ENCODE results near the gene ATAD3C. TPM values are rescaled to one million over a fixed set of nuclear protein-coding genes. Genes with fewer than 3 reads are reported as not detected.
"Not testable (repeated sequence)": the region's sequence is repeated elsewhere in the genome, so short reads cannot be mapped to it uniquely, and the experiment has no call there.

Gene ATAD3C
- total RNA-seq, 1 donor from 2014 or later: 2.8 TPM

DNA sequence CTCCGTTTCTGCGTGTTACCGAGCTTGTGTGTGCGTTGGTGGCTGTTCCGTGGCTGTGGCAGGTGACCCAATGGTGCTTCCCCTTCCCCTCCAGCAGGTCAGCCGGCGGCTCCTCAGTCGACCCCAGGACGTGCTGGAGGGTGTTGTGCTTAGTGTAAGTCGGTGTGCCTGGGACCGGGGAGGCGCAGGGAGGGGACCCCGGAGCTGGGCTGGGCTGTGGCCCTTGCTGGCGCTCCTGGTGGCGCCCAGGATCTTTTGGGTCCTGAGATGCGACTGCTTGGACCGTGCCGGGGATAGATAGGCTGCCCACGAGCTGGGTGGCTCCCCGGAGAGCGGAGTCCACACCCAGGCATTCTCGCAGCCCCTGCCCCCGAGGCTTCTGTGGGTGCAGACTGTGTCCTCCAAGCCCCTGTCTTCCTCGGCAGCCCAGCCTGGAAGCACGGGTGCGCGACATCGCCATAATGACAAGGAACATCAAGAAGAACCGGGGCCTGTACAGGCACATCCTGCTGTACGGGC lies 5.9 kb downstream of the ATAD3C start:
- Histone ChIP-seq H3K4me1 (no peaks in the 10 kb centered on the region), H3K36me3 (no peaks in the 10 kb centered on the region), H3K27me3 (ENCODE audit: low read depth) (no peaks in the 10 kb centered on the region), H3K9me3 (replicated peaks) (no peaks in the 10 kb centered on the region), H3K27ac (replicated peaks) (no peak overlapping the region), H3K4me3 (no peak overlapping the region)
- intact Hi-C loops (cut with micrococcal nuclease): no loop called here
- TF ChIP-seq, protein P1, sequence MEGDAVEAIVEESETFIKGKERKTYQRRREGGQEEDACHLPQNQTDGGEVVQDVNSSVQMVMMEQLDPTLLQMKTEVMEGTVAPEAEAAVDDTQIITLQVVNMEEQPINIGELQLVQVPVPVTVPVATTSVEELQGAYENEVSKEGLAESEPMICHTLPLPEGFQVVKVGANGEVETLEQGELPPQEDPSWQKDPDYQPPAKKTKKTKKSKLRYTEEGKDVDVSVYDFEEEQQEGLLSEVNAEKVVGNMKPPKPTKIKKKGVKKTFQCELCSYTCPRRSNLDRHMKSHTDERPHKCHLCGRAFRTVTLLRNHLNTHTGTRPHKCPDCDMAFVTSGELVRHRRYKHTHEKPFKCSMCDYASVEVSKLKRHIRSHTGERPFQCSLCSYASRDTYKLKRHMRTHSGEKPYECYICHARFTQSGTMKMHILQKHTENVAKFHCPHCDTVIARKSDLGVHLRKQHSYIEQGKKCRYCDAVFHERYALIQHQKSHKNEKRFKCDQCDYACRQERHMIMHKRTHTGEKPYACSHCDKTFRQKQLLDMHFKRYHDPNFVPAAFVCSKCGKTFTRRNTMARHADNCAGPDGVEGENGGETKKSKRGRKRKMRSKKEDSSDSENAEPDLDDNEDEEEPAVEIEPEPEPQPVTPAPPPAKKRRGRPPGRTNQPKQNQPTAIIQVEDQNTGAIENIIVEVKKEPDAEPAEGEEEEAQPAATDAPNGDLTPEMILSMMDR (IDR thresholded peaks at IDR 0.05; ENCODE audit: borderline replicate concordance): no peak
- DNase-seq: no peak

DNA sequence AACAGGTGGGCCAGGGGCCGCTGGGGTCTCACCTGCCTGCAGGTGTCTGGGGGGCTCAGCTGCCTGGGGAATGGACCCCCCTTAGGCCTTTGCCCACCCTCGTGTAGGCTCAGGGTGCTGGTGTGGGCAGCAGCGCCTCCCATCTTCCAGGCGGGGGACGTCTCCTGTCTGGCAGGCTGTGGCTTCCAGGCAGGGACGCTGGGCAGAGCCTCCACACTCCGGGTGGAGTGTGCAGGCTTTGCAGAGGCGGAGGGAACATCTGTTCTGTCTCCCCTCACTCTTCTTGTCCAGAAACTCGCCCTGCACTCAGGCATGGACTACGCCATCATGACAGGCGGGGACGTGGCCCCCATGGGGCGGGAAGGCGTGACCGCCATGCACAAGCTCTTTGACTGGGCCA lies 6.4 kb downstream of the ATAD3C start:
- intact Hi-C loops (cut with micrococcal nuclease); H3K4me1 ChIP-seq; H3K9me3 ChIP-seq (replicated peaks); H3K36me3 ChIP-seq; H3K4me3 ChIP-seq; H3K27me3 ChIP-seq (ENCODE audit: low read depth); H3K27ac ChIP-seq (replicated peaks); DNase-seq: not testable (repeated sequence)

DNA sequence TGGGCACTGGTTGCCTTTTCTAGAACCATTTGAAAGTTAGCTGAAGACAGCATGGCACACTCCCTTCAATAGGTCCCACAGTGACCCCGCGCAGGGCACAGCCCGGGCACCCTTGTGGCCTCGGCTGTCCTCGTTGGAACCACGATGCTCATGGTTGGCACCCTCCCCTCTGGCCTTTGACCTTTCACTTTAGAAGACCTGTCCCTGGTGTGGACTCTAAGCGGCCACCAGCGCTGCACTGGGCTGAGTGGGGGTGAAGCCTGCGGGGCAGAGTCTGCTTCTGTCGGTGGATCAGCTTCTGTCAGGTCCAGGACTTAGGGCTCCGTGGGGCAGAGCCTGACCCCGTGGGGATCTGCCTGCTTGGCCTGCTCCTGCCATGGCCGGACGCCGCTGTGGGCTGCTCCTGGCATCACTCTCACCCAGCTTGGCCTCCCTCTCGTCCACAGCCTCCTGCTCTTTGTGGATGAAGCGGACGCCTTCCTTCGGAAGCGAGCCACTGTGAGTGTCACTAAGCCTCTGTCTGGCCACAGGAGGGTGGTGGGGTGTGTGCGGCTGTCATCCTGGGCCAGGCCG lies 7.3 kb downstream of the ATAD3C start:
- H3K9me3 ChIP-seq (replicated peaks); DNase-seq; H3K36me3 ChIP-seq; intact Hi-C loops (cut with micrococcal nuclease); H3K27ac ChIP-seq (replicated peaks); H3K4me3 ChIP-seq: not testable (repeated sequence)
- Histone ChIP-seq H3K4me1 (peaks cover 11% of the 10 kb centered on the region), H3K27me3 (ENCODE audit: low read depth) (peaks cover 13% of the 10 kb centered on the region)

DNA sequence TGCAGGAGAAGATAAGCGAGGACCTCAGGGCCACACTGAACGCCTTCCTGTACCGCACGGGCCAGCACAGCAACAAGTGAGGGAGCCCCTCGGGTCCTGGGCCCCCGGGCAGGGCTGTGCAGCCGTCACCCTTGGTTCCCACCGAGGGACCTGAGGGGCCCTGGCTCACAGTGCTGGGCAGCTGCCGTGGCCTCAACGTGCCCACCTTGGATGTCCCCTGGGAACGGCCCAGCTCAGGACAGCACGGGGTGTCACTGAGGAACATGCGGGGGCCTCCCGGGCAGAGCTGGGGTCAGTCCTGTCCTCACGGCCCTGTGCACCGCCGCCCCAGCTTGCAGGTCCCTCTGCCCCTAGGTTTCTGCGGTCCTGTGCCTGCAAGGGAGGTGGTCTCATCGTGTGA lies 9.7 kb downstream of the ATAD3C start:
- H3K4me3 ChIP-seq; DNase-seq; intact Hi-C loops (cut with micrococcal nuclease); H3K36me3 ChIP-seq; H3K27ac ChIP-seq (replicated peaks); H3K9me3 ChIP-seq (replicated peaks): not testable (repeated sequence)
- Histone ChIP-seq H3K4me1 (peaks cover 22% of the 10 kb centered on the region), H3K27me3 (ENCODE audit: low read depth) (peaks cover 14% of the 10 kb centered on the region)

DNA sequence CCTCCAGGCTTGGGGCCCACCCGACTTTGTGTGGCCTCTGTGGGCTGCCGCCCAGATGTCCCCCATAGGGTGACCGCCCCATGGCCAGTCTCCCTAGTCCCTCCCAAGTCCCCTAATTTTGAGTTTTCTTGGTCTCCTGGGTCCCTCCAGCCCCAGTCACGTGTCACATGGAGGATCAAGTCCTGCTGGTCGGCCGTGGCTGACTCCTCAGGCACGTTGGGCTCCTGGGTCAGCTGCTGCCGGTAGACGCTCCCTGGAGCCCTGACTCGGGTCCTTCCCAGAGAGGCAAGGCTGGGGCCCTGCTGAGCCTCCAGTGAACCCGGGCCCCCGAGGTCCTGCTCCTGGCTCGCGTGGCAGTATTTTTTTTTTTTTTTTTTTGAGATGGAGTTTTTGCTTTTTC lies 10.2 kb downstream of the ATAD3C start:
- H3K27ac ChIP-seq (replicated peaks); intact Hi-C loops (cut with micrococcal nuclease); H3K36me3 ChIP-seq; H3K4me3 ChIP-seq; DNase-seq; H3K9me3 ChIP-seq (replicated peaks): not testable (repeated sequence)
- peaks cover 14% of the 10 kb centered on the region for H3K27me3 ChIP-seq (ENCODE audit: low read depth)
- peaks cover 22% of the 10 kb centered on the region for H3K4me1 ChIP-seq

DNA sequence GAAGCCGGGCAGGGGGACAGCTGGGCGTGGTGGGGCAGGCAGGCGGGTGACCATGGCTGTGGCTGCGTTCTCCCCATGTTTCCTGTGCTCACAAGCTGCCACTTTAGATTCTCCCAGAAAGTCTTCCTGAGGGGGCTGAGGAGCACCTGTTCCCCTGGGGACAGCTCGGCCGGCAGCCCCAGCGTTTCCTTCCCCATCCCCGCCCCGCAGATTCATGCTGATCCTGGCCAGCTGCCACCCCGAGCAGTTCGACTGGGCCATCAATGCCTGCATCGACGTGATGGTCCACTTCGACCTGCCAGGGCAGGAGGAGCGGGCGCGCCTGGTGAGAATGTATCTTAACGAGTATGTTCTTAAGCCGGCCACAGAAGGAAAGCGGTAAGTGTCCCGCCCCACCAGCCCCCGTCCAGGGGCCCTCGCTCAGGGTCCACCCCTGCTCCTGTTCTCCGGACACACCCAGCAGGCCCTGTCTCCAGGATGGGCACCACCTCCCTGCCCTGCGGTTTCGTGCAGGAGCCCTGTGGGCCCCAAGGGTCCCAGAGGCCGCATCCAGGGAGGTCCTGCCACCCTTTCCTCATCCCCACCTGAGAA lies 11.1 kb downstream of the ATAD3C start:
- no peaks in the 10 kb centered on the region for H3K9me3 ChIP-seq (replicated peaks)
- H3K27me3 ChIP-seq (ENCODE audit: low read depth): peaks cover 14% of the 10 kb centered on the region
- H3K27ac ChIP-seq (replicated peaks): no peak overlapping the region
- intact Hi-C loops (cut with micrococcal nuclease): no loop called here
- TF ChIP-seq, protein P1 (IDR thresholded peaks at IDR 0.05; ENCODE audit: borderline replicate concordance): no peak
- no peak for DNase-seq
- H3K4me1 ChIP-seq: peaks cover 22% of the 10 kb centered on the region
- H3K36me3 ChIP-seq: no peaks in the 10 kb centered on the region
- no peak overlapping the region for H3K4me3 ChIP-seq

DNA sequence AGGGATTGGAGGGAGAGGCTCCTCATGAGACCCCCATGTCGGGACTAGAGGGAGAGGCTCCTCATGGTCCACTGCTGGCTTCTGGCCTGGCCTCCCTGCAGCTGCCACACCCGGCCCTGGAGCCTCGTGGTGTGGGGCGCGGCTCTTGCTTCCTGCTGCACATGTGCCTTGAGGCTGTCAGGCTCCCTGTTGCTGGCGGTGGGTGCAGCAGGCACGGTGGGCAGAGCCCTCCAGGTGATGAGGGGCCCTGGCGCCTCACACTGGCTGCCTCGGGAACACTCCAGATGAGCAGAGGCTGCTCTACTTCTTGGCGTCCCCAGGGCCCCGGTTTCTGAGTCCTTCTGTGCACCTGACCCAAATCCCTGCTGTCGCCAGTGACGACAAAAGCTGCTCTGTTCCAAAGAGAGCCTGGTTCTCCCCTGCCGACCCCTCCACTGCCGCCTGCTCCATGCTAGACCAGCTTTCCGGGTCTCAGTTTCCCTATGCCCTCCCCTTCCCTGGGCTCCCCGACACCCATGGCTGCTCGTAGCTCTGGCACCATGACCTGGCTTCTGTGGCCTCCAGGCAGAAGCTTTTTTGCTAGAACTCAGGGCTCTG lies 12.3 kb downstream of the ATAD3C start:
- Histone ChIP-seq H3K36me3 (no peaks in the 10 kb centered on the region), H3K9me3 (replicated peaks) (no peaks in the 10 kb centered on the region), H3K27me3 (ENCODE audit: low read depth) (peaks cover 14% of the 10 kb centered on the region), H3K27ac (replicated peaks) (peak overlapping the region; percentile 57), H3K4me3 (peak overlapping the region; percentile 14), H3K4me1 (peaks cover 22% of the 10 kb centered on the region)
- DNase-seq: no peak
- TF ChIP-seq, protein P1 (IDR thresholded peaks at IDR 0.05; ENCODE audit: borderline replicate concordance): no peak
- intact Hi-C loops (cut with micrococcal nuclease): no loop called here
